ENCODE measurements around the gene PCF11. TPM values are rescaled to one million over a fixed set of nuclear protein-coding genes. Genes with fewer than 3 reads are reported as not detected.

Gene PCF11, protein sequence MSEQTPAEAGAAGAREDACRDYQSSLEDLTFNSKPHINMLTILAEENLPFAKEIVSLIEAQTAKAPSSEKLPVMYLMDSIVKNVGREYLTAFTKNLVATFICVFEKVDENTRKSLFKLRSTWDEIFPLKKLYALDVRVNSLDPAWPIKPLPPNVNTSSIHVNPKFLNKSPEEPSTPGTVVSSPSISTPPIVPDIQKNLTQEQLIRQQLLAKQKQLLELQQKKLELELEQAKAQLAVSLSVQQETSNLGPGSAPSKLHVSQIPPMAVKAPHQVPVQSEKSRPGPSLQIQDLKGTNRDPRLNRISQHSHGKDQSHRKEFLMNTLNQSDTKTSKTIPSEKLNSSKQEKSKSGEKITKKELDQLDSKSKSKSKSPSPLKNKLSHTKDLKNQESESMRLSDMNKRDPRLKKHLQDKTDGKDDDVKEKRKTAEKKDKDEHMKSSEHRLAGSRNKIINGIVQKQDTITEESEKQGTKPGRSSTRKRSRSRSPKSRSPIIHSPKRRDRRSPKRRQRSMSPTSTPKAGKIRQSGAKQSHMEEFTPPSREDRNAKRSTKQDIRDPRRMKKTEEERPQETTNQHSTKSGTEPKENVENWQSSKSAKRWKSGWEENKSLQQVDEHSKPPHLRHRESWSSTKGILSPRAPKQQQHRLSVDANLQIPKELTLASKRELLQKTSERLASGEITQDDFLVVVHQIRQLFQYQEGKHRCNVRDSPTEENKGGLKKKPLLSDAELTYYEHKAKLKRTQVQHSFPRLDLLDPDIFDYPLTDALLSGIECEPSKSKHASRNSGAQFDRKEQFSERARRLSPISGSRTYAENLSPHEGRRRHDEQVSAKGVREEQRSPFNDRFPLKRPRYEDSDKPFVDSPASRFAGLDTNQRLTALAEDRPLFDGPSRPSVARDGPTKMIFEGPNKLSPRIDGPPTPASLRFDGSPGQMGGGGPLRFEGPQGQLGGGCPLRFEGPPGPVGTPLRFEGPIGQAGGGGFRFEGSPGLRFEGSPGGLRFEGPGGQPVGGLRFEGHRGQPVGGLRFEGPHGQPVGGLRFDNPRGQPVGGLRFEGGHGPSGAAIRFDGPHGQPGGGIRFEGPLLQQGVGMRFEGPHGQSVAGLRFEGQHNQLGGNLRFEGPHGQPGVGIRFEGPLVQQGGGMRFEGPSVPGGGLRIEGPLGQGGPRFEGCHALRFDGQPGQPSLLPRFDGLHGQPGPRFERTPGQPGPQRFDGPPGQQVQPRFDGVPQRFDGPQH (N-terminal part only)
- 52.3 and 60.4 TPM in 2 replicates for total RNA-seq
- 15.2 TPM in 2 replicates for polyA plus RNA-seq

DNA sequence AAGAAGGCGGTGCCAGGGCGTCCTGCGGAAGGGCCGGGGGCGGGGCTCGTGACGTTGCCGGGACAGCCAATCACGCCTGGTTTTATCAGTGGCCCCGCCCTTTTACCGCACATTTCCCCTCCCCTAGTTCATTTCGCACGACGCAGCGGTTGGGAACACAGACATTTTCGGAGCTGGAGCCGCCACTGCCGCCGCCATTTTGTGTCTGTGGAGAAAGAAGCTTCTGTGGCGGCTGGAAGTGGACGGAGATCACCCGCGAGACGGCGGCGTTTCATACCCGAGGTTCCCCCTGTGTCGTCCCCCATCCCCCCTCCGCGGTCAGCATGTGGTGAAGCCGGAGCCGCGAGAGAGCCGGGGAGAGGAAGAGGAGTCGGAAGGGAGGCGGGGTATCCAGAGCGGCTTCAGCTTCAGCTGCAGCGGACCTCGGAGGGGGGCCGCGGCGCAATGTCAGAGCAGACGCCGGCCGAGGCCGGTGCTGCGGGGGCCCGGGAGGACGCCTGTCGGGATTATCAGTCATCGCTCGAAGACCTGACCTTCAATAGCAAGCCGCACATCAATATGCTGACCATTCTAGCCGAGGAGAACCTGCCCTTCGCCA is at the start of gene PCF11:
Gene PCF11 (plus strand): TSS at position 136 of the 598 bp plus-strand sequence. CDS start 309 bp downstream, at position 445.
- no peaks in the 10 kb centered on the region for H3K27me3 ChIP-seq
- H3K9me2 ChIP-seq (replicated peaks; ENCODE audit: insufficient read depth): no peaks in the 10 kb centered on the region
- H2AFZ ChIP-seq: peak within 1 kb of the TSS; percentile 70
- H3K79me2 ChIP-seq: peaks cover 50% of the 10 kb centered on the region
- H3K27ac ChIP-seq: peak within 1 kb of the TSS; percentile 98
- TF ChIP-seq, protein P1, sequence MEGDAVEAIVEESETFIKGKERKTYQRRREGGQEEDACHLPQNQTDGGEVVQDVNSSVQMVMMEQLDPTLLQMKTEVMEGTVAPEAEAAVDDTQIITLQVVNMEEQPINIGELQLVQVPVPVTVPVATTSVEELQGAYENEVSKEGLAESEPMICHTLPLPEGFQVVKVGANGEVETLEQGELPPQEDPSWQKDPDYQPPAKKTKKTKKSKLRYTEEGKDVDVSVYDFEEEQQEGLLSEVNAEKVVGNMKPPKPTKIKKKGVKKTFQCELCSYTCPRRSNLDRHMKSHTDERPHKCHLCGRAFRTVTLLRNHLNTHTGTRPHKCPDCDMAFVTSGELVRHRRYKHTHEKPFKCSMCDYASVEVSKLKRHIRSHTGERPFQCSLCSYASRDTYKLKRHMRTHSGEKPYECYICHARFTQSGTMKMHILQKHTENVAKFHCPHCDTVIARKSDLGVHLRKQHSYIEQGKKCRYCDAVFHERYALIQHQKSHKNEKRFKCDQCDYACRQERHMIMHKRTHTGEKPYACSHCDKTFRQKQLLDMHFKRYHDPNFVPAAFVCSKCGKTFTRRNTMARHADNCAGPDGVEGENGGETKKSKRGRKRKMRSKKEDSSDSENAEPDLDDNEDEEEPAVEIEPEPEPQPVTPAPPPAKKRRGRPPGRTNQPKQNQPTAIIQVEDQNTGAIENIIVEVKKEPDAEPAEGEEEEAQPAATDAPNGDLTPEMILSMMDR (IDR thresholded peaks at IDR 0.05; ENCODE audit: poor library complexity): no peak
- TF ChIP-seq EZH2 (IDR thresholded peaks at IDR 0.05; ENCODE audit: borderline replicate concordance) (no peak), EZH2phosphoT487 (IDR thresholded peaks at IDR 0.05; ENCODE audit: low read depth, severe bottlenecking, unreplicated experiment) (no peak)
- no peak for DNase-seq (ENCODE audit: low spot score)
- peaks cover 41% of the 10 kb centered on the region for H4K20me1 ChIP-seq (ENCODE audit: insufficient read depth, poor library complexity, severe bottlenecking)
- WGBS (ENCODE audit: low lambda C conversion rate, missing lambda C conversion rate): 1% methylated on average over 44 of the region's 55 CpGs
- peaks cover 18% of the 10 kb centered on the region for H3K4me1 ChIP-seq (ENCODE audit: insufficient read depth)
- peak within 1 kb of the TSS; percentile 83 for H3K4me3 ChIP-seq
- no peaks in the 10 kb centered on the region for H3K9me3 ChIP-seq (ENCODE audit: low read depth)
- H3K36me3 ChIP-seq (replicated peaks; ENCODE audit: insufficient read depth, low read depth): no peaks in the 10 kb centered on the region
- H3K4me2 ChIP-seq: peak within 1 kb of the TSS; percentile 86

DNA sequence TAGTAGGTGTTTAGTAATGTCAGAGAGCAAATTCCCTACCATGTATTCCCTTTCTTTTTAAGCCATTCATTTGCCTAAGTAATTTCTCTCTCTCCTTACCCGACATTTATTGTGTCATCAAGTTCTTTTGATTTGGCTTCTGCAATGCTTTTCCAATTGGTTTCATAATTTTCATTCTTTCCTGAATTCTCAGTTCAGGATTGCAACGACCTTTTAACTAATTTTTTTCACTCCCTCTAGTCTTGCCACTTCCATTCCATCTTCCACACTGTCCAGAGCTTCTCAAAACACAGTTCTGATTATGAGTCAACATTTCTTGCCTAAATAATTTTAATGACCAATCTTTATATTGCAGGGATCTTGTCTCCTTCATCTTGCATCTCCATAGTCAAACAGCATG is 44.0 kb upstream of the PCF11 start:
- H3K36me3 ChIP-seq (replicated peaks; ENCODE audit: insufficient read depth, low read depth): no peaks in the 10 kb centered on the region
- WGBS (ENCODE audit: low lambda C conversion rate, missing lambda C conversion rate): 82% methylated on average over 2 of the region's 2 CpGs
- peaks cover 7% of the 10 kb centered on the region for H3K4me1 ChIP-seq (ENCODE audit: insufficient read depth)
- no peak overlapping the region for H3K4me3 ChIP-seq
- no peaks in the 10 kb centered on the region for H3K79me2 ChIP-seq
- no peak overlapping the region for H3K4me2 ChIP-seq
- no peak overlapping the region for H2AFZ ChIP-seq
- no peaks in the 10 kb centered on the region for H3K9me2 ChIP-seq (replicated peaks; ENCODE audit: insufficient read depth)
- H3K9me3 ChIP-seq (ENCODE audit: low read depth): no peaks in the 10 kb centered on the region
- H3K27ac ChIP-seq: no peak overlapping the region
- DNase-seq (ENCODE audit: low spot score): no peak
- no peaks in the 10 kb centered on the region for H3K27me3 ChIP-seq
- TF ChIP-seq EZH2phosphoT487 (IDR thresholded peaks at IDR 0.05; ENCODE audit: low read depth, severe bottlenecking, unreplicated experiment): no peak
- TF ChIP-seq, protein P1 (IDR thresholded peaks at IDR 0.05; ENCODE audit: poor library complexity): no peak
- TF ChIP-seq EZH2 (IDR thresholded peaks at IDR 0.05; ENCODE audit: borderline replicate concordance): no peak
- no peaks in the 10 kb centered on the region for H4K20me1 ChIP-seq (ENCODE audit: insufficient read depth, poor library complexity, severe bottlenecking)

DNA sequence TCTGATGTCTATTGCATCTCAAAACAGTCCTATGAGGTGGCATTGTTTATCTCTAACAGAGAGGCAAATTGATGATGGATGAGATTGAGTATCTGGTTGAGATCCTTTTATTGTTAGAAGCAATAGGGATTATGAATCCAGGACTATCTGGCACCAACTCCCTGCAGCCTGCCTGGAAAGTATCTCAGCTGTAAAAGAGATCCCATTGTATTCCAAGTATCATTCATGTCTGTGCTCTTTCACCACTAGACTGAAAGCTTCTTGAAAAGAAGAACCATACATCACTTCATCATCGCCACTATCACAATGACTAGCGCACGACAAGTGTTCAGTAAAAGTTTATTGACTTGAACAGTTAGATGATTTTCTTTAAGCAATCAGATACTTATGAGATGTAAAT is 41.9 kb upstream of the PCF11 start:
- Histone ChIP-seq H3K9me2 (replicated peaks; ENCODE audit: insufficient read depth) (no peaks in the 10 kb centered on the region), H3K9me3 (ENCODE audit: low read depth) (no peaks in the 10 kb centered on the region), H3K27me3 (no peaks in the 10 kb centered on the region), H3K27ac (no peak overlapping the region), H4K20me1 (ENCODE audit: insufficient read depth, poor library complexity, severe bottlenecking) (no peaks in the 10 kb centered on the region), H3K4me2 (no peak overlapping the region), H3K36me3 (replicated peaks; ENCODE audit: insufficient read depth, low read depth) (no peaks in the 10 kb centered on the region), H2AFZ (no peak overlapping the region), H3K4me3 (no peak overlapping the region), H3K4me1 (ENCODE audit: insufficient read depth) (peaks cover 14% of the 10 kb centered on the region), H3K79me2 (no peaks in the 10 kb centered on the region)
- DNase-seq (ENCODE audit: low spot score): no peak
- 74% methylated on average over 3 of the region's 3 CpGs for WGBS (ENCODE audit: low lambda C conversion rate, missing lambda C conversion rate)
- TF ChIP-seq, protein P1 (IDR thresholded peaks at IDR 0.05; ENCODE audit: poor library complexity): no peak
- TF ChIP-seq EZH2 (IDR thresholded peaks at IDR 0.05; ENCODE audit: borderline replicate concordance): no peak
- no peak for TF ChIP-seq EZH2phosphoT487 (IDR thresholded peaks at IDR 0.05; ENCODE audit: low read depth, severe bottlenecking, unreplicated experiment)

All from hepatocyte (in vitro differentiated cells).